GM19463 (cell line): Measurements from ENCODE around the gene SPANXB1.
"Not testable (repeated sequence)": the region's sequence is repeated elsewhere in the genome, so short reads cannot be mapped to it uniquely, and the experiment has no call there.

Source experiments
- ATAC-seq: cut with Tn5 transposase; IDR thresholded peaks from one replicate; pipeline ENCODE4 v1.9.1; 2021; ENCODE audit warnings: mild to moderate bottlenecking, moderate library complexity; ENCODE audit not compliant: unreplicated experiment

Gene SPANXB1

GRCh38 chrX:141002568-141002967 lies at the start of gene SPANXB1:
SPANXB1 (plus strand) TSS chrX:141002594; CDS start chrX:141002694, 100 bp downstream.
- not testable (repeated sequence) for ATAC-seq

- ATAC-seq, result no peak
These were observed 35.4 kb upstream of the SPANXB1 start for GRCh38 chrX:140967036-140967435.

- ATAC-seq, result no peak
These were observed 31.1 kb upstream of the SPANXB1 start for GRCh38 chrX:140971099-140971795.

- no peak for ATAC-seq
These were observed 26.9 kb upstream of the SPANXB1 start for GRCh38 chrX:140975472-140975871.

GRCh38 chrX:140980271-140980670 lies 22.1 kb upstream of the SPANXB1 start:
- no peak for ATAC-seq

GRCh38 chrX:140983730-140984129 lies 18.7 kb upstream of the SPANXB1 start:
- ATAC-seq, result no peak

- ATAC-seq, result not testable (repeated sequence)
These were observed 2.8 kb downstream of the SPANXB1 start for GRCh38 chrX:141005243-141005642.

GRCh38 chrX:141044246-141044645 lies 41.9 kb downstream of the SPANXB1 start:
- not testable (repeated sequence) for ATAC-seq

- ATAC-seq, result not testable (repeated sequence)
These were observed 47.5 kb downstream of the SPANXB1 start for GRCh38 chrX:141049878-141050277.

GRCh38 chrX:141052098-141052497 lies 49.7 kb downstream of the SPANXB1 start:
- not testable (repeated sequence) for ATAC-seq
